GM18520 (cell line): ENCODE results near the gene TWSG1.
"Not testable (repeated sequence)": the region's sequence is repeated elsewhere in the genome, so short reads cannot be mapped to it uniquely, and the experiment has no call there.

Source experiments
- ATAC-seq: cut with Tn5 transposase; IDR thresholded peaks from one replicate; pipeline ENCODE4 v1.9.1; 2021; ENCODE audit not compliant: unreplicated experiment

The TWSG1 gene

DNA sequence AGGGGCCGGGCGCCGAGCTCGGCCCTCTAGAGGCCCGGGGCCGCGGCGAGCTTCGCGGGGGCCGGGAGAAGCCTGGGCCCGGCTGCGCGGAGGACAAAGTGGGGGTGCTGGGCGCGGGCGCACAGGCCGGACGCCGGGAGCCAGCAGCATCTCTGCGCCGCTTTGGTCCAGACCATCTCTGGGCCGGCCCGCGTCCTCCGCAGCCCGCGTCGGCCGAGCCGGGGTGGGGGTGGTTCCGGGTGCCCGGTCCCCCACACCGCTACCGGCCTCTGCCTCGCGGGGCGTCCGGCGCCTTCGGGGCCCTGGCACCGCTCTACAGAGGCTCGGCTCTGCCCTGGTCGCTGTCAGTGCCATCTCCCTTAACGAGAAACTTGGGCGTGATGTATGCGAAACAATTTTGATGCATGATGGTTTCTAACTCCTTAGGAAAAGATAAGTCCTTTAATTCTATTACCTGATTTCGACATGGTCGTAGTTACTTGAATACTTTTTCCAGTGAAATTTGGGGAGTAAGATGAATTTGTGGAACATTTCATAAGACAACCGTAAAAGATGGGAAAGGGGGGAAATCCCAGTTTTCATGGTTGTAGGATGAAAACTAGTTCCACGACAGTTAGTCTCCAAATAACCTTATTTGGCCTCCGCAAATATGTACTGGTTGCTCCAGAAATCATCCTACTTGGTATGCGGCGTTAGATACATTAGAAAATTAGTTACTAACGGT, 562 bp downstream of the TWSG1 start:
- peak; percentile 33 for ATAC-seq

DNA sequence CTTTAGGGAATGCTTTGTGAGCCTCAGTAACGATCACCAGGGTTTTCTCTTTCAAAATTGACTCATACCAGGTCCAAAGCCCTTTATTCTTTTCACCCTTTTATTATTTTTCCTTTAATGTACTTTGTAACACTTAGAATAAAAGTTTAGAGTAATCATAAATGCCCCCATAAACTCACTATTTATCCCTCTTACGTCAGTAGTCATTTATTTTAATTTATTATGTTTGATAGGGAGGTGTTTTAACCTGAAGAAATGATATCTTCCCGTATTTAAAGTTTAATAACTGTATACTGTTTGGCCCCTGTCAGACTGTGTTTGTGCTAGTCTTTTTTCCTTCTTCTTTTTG, 1.1 kb downstream of the TWSG1 start:
- ATAC-seq = no peak

DNA sequence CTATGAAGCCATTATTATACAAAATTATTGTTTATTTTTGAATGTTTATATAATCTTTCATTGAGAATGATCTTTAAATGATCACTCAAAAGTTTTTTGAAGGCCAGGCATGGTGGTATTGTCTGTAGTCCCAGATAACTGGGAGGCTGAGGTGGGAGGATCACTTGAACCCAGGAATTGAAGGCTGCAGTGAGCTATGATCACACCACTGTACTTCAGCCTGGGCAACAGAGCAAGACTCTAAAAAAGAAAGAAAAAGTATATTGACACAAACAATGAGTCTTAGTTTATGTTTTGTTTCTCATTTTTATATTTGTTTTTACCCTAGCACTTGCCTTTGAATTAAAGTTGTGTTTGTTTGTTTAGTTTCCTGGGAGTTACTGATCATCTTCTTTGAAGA, 2.3 kb downstream of the TWSG1 start:
- no peak for ATAC-seq

DNA sequence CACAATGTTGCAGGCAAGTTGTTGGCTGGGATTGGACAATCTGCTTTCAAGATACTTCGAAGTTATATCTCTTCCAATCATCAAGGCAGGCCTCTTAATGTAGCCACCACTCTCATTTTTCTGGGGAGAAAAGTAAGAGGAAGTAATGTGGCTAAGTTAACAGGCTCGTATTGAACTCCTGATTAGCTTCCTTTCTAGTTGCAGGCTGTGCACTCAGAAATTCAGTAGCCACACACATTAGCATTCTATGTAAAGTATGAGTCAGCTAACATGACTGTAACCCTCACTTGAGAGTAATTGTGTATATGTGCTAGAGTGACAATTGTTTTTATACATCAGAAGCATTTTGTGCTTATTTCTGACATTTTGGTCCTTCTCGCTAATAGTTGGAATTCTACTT, 3.3 kb downstream of the TWSG1 start:
- no peak for ATAC-seq

- no peak for ATAC-seq
Measured at GRCh38 chr18:9340472-9340871, 5.9 kb downstream of the TWSG1 start.

GRCh38 chr18:9343577-9343976, 9.0 kb downstream of the TWSG1 start:
- ATAC-seq = no peak

GRCh38 chr18:9346775-9347174, 12.2 kb downstream of the TWSG1 start:
- no peak for ATAC-seq

- no peak for ATAC-seq
Measured at GRCh38 chr18:9348079-9348671, 13.6 kb downstream of the TWSG1 start.

DNA sequence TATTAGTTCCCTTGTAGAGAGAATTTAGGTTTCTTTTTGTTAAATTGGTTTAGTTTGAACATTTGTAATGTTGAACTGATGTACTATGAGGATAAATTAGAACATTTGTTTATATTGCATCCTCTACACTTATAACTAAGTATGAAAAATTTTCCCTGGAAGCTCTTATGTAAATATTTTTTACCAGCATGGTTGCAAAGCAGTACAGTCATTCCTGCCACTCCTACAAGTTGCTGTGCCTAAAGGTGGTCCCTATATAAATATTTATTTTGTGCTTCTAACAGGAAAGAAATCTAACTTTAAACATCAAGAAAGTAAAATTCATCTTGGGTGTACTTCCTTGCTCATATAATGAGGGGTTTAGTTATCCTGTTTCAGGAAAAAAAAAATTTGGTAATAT, 14.2 kb downstream of the TWSG1 start:
- ATAC-seq = no peak

- peak; percentile 74 for ATAC-seq
Measured at GRCh38 chr18:9353596-9353995, 19.0 kb downstream of the TWSG1 start.

DNA sequence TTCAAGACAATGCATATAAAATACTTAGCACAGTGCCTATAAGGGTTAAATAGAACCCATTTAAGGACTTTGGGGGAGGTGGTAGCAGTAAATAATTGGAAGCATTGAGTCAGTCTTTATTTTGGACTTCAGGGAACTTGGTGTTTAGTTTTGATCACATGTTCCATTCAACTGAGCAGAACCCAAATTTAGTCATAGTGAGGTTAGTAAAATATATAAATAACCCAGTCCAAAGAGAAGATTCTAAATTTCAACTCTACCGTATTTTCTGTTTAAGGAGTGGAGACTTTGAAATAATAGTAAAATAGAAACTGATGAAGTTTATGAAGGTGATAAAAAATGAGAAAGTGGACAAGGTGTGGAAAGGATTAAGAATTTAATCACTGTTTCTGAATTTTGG, 19.7 kb downstream of the TWSG1 start:
- no peak for ATAC-seq

GRCh38 chr18:9356976-9357375, 22.4 kb downstream of the TWSG1 start:
- ATAC-seq = no peak

- ATAC-seq = no peak
Measured at GRCh38 chr18:9359796-9360195, 25.2 kb downstream of the TWSG1 start.

DNA sequence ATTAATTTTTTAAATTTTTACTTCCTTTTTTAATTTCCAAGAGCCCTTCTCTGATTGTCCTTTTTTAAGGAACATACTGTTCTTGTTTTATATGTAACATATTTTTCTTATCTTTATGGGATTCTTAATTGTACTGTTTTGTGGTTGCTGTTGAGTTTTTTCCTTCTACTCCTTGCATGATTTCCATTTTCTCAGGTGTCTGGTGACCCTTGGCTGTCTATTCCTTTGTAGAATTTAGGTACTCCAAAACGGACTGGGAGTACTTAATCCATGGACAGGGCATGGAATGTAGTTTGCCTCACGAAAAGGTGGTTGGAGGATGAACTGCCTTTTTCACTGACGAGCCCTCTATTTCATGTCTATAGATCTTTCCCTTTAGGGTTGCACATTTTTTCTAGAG, 26.6 kb downstream of the TWSG1 start:
- no peak for ATAC-seq

DNA sequence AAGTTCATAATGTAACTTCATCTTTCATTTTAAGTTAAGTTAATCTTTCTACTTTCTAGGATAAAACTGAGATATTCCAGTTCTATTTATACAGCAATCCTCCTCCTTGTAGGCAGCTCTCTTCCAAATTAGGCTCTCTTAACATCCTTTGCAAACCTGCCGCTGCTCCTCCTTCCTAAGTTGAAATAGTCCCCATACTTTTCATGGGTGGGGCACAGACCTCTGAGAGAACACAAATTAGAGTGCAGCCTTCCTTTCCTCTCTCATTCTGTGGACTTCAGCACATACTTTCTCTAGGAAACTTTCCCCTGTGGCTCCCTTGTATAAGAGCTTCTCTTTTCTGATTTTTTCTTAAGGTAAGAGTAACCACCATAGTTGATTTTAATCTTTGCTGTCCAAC, 28.3 kb downstream of the TWSG1 start:
- no peak for ATAC-seq

- ATAC-seq = no peak
Measured at GRCh38 chr18:9364242-9364641, 29.7 kb downstream of the TWSG1 start.

DNA sequence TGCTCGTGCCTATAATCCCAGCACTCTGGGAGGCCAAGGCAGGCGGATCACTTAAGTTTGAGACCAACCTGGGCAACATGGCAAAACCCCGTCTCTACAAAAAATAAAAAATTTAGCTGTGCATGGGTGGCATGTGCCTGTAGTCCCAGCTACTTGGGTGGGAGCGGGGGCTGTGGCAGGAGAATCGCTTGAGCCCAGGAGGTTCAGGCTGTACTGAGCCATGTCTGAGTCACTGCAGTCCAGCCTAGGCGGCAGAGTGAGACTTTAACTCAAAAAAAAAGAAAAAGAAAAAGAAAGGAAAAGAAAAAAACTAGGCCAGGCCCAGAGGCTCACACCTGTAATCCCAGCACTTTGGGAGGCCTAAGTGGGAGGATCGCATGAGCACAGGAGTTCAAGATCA, 30.8 kb downstream of the TWSG1 start:
- no peak for ATAC-seq

DNA sequence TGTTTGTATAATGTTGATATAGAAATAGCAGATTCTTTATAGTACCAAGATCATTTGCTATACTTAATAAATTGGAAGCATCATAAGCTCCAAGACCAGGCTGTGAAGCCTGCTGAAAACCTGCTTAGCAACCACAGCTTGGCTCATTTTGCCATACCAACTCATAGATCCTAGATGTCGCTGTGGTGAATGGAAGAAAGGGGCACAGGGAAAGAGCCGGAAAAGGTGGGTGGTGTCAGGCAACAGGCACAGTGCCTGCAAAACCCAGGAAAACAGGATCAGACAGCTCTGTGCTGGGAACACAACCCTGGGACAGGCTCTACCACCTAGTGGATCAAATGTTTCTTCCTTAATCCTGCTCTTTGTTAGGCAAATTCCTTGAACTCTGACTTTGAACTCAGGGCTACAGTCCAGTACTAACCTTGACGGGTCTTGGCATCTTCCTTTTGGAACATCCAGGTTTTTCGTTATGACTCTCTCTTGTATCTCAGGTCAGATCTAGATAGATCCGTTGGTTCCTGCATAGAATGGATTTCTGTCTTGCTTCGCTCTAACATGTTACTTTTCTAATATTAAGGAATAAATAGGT, 31.6 kb downstream of the TWSG1 start:
- no peak for ATAC-seq

- ATAC-seq = not testable (repeated sequence)
Measured at GRCh38 chr18:9373254-9373653, 38.7 kb downstream of the TWSG1 start.

- no peak for ATAC-seq
Measured at GRCh38 chr18:9379118-9379517, 44.5 kb downstream of the TWSG1 start.

GRCh38 chr18:9380101-9380500, 45.5 kb downstream of the TWSG1 start:
- no peak for ATAC-seq

GRCh38 chr18:9380621-9381395, 46.2 kb downstream of the TWSG1 start:
- no peak for ATAC-seq
